NCI-H524 (cell line): ENCODE measurements around the gene MYD88.

Experiments used
- DNase-seq, 2 experiments: peaks; one replicate each; lab custom pipeline; 2025; lab: John Stamatoyannopoulos, UW

MYD88 gene

GRCh38 chr3:38138349-38139190, at the start of gene MYD88:
Gene MYD88, plus strand, starts transcription at chr3:38138661. Its CDS starts 40 bp downstream, at chr3:38138701.
- peak in 1 of 2 experiments; percentile 55 for DNase-seq

GRCh38 chr3:38089163-38089562, 49.3 kb upstream of the MYD88 start:
- no peak for DNase-seq

- DNase-seq: no peak
Observed at GRCh38 chr3:38090453-38090852, 48.0 kb upstream of the MYD88 start.

GRCh38 chr3:38094999-38095398, 43.5 kb upstream of the MYD88 start:
- no peak for DNase-seq

DNA sequence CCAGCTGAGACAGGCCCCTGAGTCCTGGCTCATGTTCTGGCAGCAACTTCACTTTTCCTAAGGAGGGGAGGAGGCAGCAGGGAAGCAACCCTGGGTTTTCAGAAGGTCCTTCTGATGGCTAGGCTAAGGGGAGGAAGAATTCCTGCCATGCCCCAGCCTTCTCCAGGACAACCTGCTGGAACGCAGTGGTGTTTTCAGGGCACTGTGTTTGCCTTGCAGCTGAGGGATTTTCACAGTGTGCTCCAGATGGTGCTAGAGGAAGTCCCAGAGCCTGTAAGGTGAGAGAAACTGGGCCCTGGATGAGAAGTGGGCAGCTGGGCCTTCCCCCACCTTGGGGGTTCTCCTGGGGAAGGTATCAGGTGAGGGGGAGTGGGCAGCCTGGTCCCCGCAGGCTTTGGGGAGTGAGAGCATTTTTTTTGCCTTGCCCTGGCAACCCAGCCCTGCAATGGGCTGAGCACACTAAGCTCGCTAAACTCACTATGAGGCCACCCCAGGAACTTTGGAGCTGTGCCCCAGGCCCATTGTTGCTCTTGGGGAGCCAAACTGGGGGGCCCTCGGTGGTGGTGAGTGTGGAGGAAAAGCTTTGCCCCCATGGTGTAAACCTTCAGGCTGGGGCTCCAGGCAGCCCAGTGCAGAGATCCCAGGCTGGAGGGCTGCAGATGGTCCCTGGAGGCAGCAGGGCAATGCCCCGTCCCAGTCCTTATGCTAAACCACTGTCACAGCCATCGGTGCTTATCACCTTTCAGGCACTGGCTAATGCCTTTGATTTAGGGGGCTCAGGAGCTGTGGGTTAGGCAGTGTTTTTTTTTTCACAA, 42.6 kb upstream of the MYD88 start:
- peak in 1 of 2 experiments; percentile 42 for DNase-seq

DNA sequence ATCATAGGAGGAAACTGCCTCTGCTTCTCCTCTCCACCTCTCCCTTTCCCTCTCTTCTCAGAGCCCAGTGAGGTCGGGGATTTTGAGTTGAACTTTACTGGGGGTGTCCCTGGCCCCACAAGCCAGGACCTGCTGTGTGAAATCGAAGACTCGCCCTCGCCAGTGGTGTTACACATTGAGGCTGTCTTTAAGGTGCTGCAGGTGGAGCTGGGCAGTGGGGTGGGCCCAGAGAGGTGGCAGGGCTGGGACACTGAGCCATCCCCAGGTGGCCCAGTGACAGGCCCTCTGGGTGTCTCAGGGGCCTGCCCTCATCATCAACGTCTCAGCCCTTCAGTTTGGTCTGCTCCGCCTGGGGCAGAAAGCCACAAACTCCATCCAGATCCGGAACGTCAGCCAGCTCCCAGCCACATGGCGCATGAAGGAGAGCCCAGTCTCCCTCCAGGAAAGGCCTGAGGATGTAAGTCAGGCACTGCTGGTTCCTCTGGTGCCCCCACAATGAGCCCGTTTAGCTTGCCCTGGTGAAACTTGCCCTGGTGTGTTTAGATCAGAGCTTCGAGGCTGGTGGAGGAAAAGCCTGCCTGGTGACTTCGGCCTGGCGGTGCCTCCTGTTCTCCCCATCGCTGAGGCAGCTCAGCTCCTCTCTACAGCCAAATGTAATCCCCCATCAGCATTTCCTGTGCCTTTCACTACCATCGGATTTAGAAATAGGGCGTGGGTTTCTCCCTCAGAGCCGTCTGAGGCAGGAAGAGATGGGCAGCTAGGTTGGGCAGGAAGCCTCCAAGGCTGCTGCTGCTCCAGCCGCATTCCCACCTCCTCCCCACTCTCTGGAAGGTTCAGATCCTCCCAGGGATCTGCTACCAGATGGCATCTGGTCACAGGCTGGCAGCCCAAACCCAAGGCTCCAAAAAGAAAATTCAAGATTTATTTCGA, 40.8 kb upstream of the MYD88 start:
- DNase-seq: no peak

DNA sequence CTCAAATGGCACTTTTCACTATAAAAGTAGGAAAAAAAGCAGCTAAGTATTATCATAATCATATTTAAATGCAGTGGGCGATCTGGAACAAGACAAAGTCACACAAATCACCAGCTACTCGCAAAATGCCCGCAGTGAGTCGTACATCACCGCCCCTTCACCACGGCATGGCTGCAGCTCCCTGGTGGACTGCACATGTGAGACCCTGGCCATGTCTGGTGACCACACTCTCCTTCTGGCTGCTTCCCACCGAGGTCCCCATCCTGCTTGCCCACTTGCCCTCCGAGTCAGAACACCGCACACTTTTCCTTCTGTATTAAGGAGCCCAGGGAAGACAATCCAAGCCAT, 40.1 kb upstream of the MYD88 start:
- no peak for DNase-seq

DNA sequence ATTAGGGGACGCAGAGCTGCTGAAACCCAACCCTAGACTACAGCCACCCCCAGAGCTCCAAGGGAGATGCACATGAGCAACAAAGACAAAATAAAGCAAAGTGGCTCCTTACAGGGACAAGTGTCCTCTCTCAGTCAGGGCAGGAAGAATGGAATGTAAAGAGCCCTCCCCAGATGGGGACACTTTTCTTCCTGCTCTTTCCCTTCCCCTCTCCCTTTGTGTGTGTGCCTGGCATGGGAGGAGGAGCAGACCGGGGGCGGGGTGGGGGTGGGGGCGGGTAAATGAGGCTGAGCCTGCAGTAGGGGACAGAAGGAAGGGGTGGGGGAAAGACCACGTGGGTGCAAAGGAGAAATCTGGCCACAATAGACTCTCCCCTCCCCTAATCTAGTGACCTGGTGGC, 38.9 kb upstream of the MYD88 start:
- peak in 1 of 2 experiments; percentile 44 for DNase-seq

DNA sequence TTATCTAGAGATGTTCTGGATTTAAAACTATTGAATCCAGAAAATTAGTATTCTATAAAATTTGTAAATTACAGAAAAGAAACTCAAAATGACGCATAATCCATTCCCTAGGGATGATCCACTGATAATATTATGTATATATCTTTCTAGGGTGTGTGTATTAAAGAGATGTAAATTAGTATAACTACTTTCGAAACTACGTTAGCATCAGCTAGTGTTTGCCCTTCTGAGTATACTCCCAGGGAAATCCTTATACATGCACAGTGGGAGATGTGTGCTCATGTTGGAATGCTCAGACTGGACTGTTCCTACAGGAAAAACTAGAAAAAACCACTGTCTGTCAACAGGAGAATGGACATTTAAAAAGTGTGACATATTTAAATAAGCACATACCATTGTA, 38.0 kb upstream of the MYD88 start:
- no peak for DNase-seq

DNA sequence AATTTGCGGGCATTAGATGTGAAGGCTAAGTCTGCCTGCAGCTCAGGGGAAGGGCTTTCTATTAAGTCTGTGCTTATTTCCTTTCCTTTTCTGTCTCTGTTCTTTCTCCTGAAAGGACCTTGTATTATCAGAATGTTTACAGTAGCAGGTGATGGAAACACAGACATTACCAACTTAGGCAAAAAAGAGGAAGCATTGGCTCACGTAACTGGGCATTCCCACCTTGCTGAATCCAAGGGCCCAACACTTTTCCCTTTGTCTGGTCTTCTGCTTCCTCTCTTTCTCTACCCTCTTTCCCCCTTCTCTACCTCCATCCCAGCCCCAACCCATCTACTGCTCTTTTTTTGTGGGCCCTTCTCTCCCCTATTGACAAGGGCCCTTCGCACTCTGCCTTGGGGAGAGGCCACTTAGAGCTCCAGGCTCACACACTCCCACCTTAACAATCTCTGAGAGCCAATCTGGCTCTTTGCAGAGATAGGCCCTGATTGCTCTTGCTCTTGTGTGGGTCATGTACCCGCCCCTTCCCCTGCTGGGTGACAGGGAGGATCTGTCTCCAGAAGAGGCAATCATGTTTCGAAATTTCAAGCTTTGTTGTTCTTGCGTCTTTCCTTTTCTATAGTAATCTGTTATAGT, 36.5 kb upstream of the MYD88 start:
- peak in 1 of 2 experiments; percentile 20 for DNase-seq

- DNase-seq: no peak
Observed at GRCh38 chr3:38102444-38102814, 36.0 kb upstream of the MYD88 start.

- DNase-seq: no peak
Observed at GRCh38 chr3:38105525-38105924, 32.9 kb upstream of the MYD88 start.

DNA sequence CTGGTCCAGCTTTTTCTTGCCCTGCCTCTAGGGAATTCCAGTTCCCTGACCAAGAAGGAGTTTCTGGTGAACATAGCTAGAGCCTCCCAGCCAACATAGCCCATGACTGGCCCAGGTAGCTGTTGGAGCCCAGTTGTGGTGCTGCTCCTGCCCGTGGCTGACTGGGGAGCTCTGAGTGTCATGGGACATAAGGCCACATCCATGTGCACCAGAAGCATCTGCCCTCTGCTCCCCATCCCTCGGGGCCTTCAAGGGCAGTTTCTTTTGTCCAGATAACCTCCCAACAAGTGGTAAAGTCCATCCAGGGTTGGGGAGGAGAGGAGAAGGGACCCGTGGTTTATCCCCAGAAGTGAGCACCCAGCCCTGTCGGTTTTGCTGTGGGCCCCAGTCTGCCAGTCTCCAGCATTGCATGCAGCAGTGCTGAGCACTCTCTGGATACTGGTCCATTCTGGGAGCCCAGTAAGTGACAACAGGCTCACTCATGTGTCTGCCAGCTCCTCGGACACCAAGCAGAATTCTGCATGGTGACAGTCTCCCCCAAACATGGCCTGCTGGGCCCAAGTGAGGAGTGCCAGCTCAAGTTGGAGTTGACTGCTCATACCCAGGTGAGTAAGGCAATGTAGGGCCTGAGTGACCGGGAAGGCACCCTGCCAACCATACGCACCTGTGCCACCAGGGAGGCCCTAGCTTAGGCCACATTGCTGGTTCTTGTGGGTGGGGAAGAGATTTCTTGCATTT, 30.4 kb upstream of the MYD88 start:
- no peak for DNase-seq

- DNase-seq: no peak
Observed at GRCh38 chr3:38108649-38109579, 29.5 kb upstream of the MYD88 start.

DNA sequence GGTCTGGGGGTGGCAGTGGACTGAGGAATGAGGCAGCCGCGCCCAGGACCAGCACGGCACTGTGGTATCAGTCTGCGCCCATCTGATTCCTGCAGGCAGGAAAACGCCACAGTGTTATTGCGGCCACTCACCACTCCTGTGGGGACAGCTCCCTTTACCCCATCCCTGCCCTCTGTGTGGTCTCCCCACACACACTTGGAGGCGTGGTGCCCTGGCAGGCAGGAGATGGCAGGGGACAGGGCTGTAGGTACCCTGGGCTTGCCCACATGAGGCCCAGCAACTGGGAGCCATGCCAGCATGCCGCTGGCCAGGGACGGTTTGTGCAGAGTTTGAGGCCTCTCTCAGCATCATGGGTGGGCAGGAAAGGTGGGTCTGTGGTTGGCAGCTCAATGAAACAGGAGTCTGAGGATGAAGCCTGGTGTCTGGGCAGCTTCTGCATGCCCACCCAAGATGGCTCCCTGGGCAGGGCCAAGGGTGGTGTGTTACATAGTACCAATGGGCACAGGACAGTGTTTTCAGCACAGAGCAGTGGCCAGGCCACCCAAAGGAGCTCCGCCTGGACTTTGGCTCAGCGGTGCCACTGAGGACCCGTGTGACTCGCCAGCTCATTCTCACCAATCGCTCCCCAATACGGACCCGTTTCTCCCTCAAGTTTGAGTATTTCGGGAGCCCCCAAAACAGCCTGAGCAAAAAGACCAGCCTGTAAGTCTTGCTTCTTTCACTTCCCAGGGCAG, 28.7 kb upstream of the MYD88 start:
- DNase-seq: no peak

GRCh38 chr3:38110314-38111050, 28.0 kb upstream of the MYD88 start:
- DNase-seq: no peak

GRCh38 chr3:38111201-38111600, 27.3 kb upstream of the MYD88 start:
- DNase-seq: no peak

DNA sequence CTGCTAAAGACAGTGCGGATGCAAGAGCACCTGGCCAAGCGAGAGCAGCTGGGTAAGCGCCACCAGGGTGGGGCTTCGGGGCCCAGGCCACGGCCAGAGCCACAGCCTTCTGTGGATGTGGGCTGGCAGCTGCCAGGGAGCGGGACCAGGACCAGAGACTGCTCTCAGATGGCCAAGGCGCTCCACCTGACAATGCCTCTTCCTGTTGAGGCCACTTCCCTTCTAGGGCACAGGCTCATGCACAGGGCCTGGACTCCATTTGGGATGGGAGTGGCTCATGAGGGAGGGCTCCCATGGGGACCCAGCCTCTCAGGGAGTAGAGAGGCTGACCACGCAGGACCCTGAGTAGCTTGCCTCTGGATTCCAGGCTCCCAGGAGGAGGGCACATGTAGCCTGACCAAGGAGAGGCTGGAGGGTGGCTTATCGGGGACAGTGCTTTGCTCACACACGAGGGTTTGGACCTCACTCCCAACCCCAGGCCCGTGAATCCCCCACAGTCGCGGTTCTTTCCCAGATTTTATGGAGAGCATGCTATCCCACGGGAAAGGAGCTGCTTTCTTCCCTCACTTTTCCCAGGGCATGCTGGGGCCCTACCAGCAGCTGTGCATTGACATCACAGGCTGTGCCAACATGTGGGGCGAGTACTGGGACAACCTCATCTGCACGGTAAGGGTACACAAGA, 26.6 kb upstream of the MYD88 start:
- no peak for DNase-seq
